RWPE1 (cell line): ENCODE data around the gene HOXD8.

Experiments used
- CTCF ChIA-PET: fragments of 350-600 bp; sonication (Branson Sonifier 250); formaldehyde crosslinking; extraction: SDS; loops from one replicate; lab custom pipeline; 2021; lab: Yijun Ruan, JAX
- POLR2A ChIA-PET: fragments of 400-600 bp; formaldehyde crosslinking; extraction: SDS; loops from one replicate; lab custom pipeline; 2020; ENCODE audit warnings: antibody characterized with exemption; ENCODE audit not compliant: low non-redundant PET; lab: Yijun Ruan, JAX
- DNase-seq: peaks from one replicate; pipeline ENCODE4 v3.0.0; 2012; ENCODE audit warnings: low spot score
- H3K27ac ChIP-seq: fragments of 450-650 bp; 2 replicates; pipeline ENCODE4 v1.5.1; 2017
- TF ChIP-seq, protein P1 (sequence below): fragments of 450-650 bp; conservative IDR thresholded peaks from 2 replicates; pipeline ENCODE4 v1.5.1; 2017; ENCODE audit warnings: low read depth, mild to moderate bottlenecking

HOXD8 gene

DNA sequence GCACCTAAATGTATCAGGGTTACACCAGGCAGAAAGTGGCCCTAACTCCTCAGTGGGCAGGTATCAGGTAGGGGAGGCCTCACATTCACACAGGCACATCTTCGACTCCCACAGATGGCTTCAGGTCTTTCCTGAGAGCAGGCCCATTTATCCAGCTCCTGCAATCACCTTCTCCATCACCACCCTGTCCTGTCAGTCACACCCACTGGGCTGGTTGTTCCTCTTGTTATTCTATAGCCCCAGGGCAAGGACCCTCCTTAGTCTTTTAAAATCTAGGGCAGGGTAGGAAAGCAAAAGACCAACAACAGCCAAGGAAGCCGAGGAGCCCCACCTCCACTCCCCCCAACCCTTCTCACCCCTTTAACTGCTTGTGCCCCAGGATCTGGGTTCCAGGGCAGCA is 12.8 kb downstream of the HOXD8 start:
- no peak overlapping the region for H3K27ac ChIP-seq
- ChIA-PET POLR2A (no interaction called here), CTCF (interaction anchor here (2.9 to 3.0 kb wide), 2 partner anchors 412 to 496 kb away, joined by 20 to 34 read pairs; no protein-coding TSS in a partner anchor)
- no peak for DNase-seq
- TF ChIP-seq, protein P1, sequence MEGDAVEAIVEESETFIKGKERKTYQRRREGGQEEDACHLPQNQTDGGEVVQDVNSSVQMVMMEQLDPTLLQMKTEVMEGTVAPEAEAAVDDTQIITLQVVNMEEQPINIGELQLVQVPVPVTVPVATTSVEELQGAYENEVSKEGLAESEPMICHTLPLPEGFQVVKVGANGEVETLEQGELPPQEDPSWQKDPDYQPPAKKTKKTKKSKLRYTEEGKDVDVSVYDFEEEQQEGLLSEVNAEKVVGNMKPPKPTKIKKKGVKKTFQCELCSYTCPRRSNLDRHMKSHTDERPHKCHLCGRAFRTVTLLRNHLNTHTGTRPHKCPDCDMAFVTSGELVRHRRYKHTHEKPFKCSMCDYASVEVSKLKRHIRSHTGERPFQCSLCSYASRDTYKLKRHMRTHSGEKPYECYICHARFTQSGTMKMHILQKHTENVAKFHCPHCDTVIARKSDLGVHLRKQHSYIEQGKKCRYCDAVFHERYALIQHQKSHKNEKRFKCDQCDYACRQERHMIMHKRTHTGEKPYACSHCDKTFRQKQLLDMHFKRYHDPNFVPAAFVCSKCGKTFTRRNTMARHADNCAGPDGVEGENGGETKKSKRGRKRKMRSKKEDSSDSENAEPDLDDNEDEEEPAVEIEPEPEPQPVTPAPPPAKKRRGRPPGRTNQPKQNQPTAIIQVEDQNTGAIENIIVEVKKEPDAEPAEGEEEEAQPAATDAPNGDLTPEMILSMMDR = no peak

DNA sequence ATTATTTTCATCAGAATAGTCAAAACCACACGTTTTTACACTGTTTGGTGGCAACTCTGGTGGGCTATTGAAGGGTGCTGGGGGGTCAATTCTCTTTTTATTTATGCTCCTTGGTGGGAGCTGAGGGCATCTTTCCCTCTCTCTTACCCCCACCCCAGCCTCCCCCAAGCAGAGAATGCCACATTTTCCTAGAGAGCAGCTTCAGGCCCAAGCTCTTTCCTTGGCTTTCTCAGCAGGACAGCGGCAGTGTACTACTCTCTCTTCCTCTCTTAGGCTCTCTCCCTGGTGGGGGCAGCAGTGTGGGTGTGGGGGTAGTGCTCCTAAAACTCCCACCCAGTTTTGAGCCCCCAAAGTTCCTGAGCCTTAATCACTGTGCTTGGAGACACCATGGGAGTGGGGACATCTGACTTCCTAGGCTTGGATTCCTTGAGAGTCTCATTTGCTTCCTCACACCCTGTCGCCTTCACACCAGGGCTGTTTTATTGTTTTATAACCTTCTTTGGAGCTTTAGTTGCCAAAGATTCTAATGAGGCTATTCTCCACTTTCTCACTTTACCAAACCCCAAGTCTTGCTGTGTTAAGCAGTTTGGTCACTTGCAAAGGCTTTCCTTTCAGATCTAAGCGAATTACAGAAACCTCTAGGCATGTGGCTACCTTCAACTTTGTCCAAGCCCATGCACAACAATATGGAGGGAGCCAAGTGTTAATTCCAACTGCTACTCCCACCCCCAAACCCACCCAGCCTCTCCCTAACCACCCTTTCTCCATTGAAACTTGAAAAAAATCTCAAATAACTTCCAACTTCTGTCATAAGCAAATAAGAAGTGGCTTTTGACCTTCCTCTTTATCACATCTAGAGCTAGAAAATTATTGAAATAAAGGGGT is 15.8 kb downstream of the HOXD8 start:
- H3K27ac ChIP-seq = no peak overlapping the region
- TF ChIP-seq, protein P1 = no peak
- DNase-seq = no peak
- ChIA-PET CTCF (interaction anchor here (0.6 to 1.3 kb wide), 3 partner anchors 309 to 691 kb away, joined by 3 read pairs; no protein-coding TSS in a partner anchor), POLR2A (no interaction called here)

DNA sequence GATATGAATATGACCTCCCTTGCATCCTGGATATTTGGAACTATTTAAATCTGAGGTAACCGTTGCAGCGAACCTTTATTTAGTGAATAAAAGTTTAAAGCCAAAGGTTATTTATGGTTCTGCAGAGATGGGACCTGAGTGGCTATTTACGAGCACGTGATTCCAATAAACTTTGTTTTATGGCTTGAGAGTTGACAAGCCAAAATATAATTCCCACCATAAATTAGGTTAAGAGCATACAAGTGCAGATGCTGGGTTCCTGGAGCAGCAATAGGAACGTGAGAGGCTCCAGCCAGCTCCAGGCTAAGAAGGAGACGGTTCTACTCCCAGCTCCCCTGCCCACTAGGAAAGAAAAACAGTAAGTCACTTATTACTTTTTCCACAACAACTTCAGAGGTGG is 16.6 kb downstream of the HOXD8 start:
- POLR2A ChIA-PET = no interaction called here
- CTCF ChIA-PET = interaction anchor here (0.7 to 1.3 kb wide), 3 partner anchors 309 to 492 kb away, joined by 3 to 5 read pairs (median 3); no protein-coding TSS in a partner anchor
- DNase-seq = no peak
- H3K27ac ChIP-seq = no peak overlapping the region
- TF ChIP-seq, protein P1 = no peak

DNA sequence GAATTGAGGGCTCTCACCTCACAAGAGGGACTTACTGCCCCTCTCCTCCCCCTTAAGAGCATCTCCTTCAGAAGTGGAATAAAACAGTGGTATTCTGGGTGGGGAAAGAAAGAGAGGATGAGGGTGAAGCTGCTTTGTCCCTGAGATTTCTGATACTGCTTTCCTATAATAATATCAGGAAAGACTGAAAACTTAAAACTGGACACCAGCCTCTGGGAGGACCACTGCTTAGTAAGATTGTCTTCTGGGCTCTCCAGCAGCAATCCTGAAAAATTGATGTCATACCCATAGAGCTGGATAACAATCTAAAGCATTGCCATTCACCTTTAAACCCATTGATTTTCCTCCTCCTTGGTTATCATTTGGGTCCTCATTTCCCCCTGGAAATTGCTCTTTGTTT is 17.1 kb downstream of the HOXD8 start:
- POLR2A ChIA-PET = no interaction called here
- H3K27ac ChIP-seq = no peak overlapping the region
- CTCF ChIA-PET = interaction anchor here (1.0 to 1.4 kb wide), 3 partner anchors 308 to 492 kb away, joined by 3 to 5 read pairs (median 3); no protein-coding TSS in a partner anchor
- TF ChIP-seq, protein P1 = no peak
- no peak for DNase-seq

DNA sequence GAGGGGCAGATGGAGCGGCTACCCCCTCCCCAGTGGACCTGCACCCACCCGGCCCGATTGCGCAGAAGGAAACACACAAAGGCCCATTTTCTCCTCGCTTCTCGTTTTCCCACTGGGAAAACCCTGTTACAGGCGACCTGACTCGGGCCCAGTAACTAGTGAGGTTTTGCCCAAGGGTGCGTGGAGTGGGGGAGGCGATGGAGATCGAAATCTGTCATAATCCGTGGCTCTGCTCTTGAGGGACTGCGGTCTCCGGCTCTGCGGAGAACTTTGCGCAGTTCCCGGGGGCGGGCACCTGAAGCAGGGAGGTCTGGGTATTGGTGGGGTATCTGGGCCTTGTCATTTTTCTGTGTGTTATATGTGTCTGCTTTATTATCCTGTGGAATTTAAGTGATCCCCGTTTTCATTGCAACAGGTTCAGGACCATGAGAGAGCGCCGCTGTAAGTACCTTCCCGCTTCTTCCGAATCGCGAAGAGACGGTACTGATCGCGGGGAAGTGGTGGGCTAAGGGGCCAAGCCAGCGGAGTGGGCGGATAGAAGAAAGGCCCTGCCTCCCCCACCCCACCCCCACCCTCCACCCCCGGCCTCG is 17.8 kb downstream of the HOXD8 start:
- CTCF ChIA-PET = interaction anchor here (0.6 to 1.4 kb wide), 4 partner anchors 9 to 491 kb away, joined by 3 to 5 read pairs (median 4); no protein-coding TSS in a partner anchor
- POLR2A ChIA-PET = no interaction called here
- no peak overlapping the region for H3K27ac ChIP-seq
- TF ChIP-seq, protein P1 = no peak
- no peak for DNase-seq

DNA sequence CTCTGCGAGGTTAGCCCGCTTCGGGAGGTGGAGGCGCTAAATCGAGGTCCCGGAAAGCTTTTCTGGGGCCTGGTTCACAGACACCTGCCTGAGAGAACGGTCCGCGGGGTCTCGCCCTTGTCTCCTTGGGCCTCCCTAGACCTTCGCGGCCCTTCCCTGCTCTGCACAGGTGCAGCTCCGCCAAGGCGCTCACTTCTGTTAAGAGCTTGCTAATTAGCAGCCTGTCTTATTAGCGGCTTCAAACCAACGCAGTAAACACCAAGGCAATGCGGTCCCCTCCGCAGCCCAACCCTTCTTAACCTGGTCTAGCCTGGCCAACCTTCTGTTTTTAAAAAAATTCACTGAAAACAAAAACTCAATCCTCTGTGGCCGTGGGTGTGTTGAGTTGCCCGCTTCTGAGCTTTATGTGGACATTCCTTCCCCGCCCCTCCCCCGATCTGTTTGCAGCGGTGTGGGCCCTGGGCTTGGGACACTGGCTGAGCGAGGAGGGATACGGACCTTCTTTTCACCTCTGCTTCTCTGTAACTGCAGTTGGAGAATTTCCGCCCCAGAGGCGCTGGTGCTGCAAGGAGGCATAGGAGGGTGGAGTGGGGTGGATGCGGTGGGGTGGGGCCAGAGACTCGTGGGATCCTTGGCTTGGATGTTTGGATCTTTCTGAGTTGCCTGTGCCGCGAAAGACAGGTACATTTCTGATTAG is 18.4 kb downstream of the HOXD8 start:
- CTCF ChIA-PET = interaction anchor here (0.6 to 1.4 kb wide), 3 partner anchors 9 to 307 kb away, joined by 3 to 5 read pairs (median 3); no protein-coding TSS in a partner anchor
- no peak overlapping the region for H3K27ac ChIP-seq
- TF ChIP-seq, protein P1 = no peak
- no peak for DNase-seq
- POLR2A ChIA-PET = no interaction called here
